ENCODE results near the gene FRS3. TPM values are rescaled to one million over a fixed set of nuclear protein-coding genes. Genes with fewer than 3 reads are reported as not detected.

FRS3 gene
- total and polyA plus RNA-seq, 2 experiments from 2014 or later: 1.4 to 8.4 TPM

DNA sequence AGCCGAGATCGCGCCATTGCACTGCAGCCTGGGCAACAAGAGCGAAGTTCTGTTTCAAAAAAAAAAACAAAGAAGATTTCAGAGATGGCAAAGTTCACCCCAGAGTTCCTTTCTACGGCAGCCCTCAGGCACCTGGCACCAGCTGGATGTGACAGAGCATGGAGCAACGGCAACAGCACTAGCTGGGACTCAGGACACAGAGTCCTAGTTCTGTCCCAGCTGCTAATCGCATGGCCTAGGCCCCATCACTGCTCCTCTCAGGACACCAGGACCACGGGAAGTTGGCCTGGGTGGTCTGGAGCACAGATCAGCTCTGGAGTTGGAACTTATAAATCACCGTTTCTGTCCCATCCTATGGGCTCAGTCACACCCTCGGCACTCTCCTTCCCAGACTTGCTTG lies 33.6 kb downstream of the FRS3 start:
- Histone ChIP-seq H3K9me2 (replicated peaks; ENCODE audit: insufficient read depth) (no peaks in the 10 kb centered on the region), H3K27ac (no peak overlapping the region), H3K79me2 (no peaks in the 10 kb centered on the region), H3K36me3 (replicated peaks; ENCODE audit: insufficient read depth, low read depth) (no peaks in the 10 kb centered on the region), H4K20me1 (ENCODE audit: insufficient read depth, poor library complexity, severe bottlenecking) (no peaks in the 10 kb centered on the region), H3K4me3 (no peak overlapping the region), H3K4me1 (ENCODE audit: insufficient read depth) (peaks cover 22% of the 10 kb centered on the region), H3K27me3 (no peaks in the 10 kb centered on the region), H2AFZ (no peak overlapping the region), H3K4me2 (no peak overlapping the region), H3K9me3 (ENCODE audit: low read depth) (no peaks in the 10 kb centered on the region)
- TF ChIP-seq EZH2 (IDR thresholded peaks at IDR 0.05; ENCODE audit: borderline replicate concordance) (no peak), EZH2phosphoT487 (IDR thresholded peaks at IDR 0.05; ENCODE audit: low read depth, severe bottlenecking, unreplicated experiment) (no peak)
- TF ChIP-seq, protein P1, sequence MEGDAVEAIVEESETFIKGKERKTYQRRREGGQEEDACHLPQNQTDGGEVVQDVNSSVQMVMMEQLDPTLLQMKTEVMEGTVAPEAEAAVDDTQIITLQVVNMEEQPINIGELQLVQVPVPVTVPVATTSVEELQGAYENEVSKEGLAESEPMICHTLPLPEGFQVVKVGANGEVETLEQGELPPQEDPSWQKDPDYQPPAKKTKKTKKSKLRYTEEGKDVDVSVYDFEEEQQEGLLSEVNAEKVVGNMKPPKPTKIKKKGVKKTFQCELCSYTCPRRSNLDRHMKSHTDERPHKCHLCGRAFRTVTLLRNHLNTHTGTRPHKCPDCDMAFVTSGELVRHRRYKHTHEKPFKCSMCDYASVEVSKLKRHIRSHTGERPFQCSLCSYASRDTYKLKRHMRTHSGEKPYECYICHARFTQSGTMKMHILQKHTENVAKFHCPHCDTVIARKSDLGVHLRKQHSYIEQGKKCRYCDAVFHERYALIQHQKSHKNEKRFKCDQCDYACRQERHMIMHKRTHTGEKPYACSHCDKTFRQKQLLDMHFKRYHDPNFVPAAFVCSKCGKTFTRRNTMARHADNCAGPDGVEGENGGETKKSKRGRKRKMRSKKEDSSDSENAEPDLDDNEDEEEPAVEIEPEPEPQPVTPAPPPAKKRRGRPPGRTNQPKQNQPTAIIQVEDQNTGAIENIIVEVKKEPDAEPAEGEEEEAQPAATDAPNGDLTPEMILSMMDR (IDR thresholded peaks at IDR 0.05; ENCODE audit: poor library complexity): no peak
- DNase-seq (ENCODE audit: low spot score): no peak
- 89% methylated on average over 10 of the region's 10 CpGs for whole genome bisulfite sequencing (ENCODE audit: low lambda C conversion rate, missing lambda C conversion rate)

DNA sequence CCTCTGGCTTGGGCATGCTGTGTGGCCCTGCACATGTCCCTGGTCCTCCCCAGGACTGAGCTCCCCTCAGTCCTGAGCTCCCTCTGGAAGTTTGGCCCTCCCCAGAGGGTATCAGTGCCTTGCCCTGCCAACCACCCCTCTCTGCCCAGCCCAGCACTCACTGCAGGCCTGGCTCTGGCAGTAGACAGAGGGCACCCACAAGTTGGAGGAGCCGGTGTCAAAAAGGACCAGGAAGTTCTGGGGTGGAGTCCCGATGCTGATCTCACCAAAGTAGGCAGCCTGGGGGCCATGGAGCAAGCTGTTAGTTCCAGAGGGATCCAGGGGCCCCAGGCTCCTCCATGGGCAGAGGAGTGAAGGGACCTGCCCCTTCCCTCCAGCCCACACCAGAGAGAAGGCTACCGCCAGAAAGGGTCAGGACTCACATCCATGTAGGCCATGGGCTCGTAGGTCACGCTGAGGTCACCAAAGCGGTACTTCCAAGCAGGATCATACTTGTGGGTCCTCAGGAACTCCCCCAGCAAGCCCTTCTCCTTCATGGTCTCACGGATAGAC lies 35.4 kb downstream of the FRS3 start:
- Histone ChIP-seq H3K9me2 (replicated peaks; ENCODE audit: insufficient read depth) (no peaks in the 10 kb centered on the region), H3K4me1 (ENCODE audit: insufficient read depth) (peaks cover 34% of the 10 kb centered on the region), H3K36me3 (replicated peaks; ENCODE audit: insufficient read depth, low read depth) (no peaks in the 10 kb centered on the region), H3K4me3 (no peak overlapping the region), H4K20me1 (ENCODE audit: insufficient read depth, poor library complexity, severe bottlenecking) (no peaks in the 10 kb centered on the region), H2AFZ (no peak overlapping the region), H3K27ac (no peak overlapping the region), H3K79me2 (no peaks in the 10 kb centered on the region), H3K27me3 (no peaks in the 10 kb centered on the region), H3K4me2 (no peak overlapping the region), H3K9me3 (ENCODE audit: low read depth) (no peaks in the 10 kb centered on the region)
- 88% methylated on average over 7 of the region's 7 CpGs for WGBS (ENCODE audit: low lambda C conversion rate, missing lambda C conversion rate)
- TF ChIP-seq, protein P1 (IDR thresholded peaks at IDR 0.05; ENCODE audit: poor library complexity): no peak
- TF ChIP-seq EZH2 (IDR thresholded peaks at IDR 0.05; ENCODE audit: borderline replicate concordance): no peak
- TF ChIP-seq EZH2phosphoT487 (IDR thresholded peaks at IDR 0.05; ENCODE audit: low read depth, severe bottlenecking, unreplicated experiment): no peak
- DNase-seq (ENCODE audit: low spot score): no peak

DNA sequence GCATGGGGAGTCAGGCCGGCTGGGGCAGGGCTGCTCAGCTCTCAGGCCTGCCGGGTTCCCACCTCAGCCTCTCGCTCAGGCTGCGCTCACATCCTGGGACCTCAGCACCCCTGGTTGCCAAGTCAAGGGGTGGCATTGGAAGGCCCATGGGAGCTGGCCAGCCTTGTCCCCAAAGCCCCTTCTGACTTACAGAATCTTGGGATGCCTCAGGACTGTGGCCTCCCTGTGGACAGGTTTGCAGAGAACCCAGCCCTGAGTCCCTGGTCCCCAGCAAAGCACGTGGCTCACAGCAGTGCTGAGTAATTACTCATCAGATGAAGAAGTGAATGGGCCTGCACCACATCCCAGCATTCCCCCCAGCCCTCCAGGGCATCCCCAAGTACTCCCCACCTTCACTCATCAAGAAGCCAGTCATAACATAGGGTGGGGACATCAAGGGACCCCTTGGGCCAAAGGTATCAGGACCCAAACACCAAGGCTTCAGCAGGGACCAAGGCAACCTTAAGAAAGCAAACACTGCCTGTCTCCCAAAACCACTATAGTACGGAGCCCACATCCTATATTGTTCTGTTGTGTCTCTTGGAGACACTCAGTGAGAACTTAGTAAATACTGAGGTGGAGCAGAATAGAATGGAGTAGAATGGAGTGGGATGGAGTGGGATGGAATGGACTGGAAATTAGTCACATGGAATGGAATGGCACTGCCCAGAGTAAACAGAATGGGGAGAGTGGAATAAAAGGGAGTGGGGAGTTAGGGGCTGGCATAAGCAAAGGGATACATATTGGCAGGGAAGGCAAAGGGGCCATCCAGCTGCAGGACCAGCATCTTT lies 36.1 kb downstream of the FRS3 start:
- no peaks in the 10 kb centered on the region for H3K27me3 ChIP-seq
- H3K4me2 ChIP-seq: no peak overlapping the region
- H2AFZ ChIP-seq: no peak overlapping the region
- TF ChIP-seq, protein P1 (IDR thresholded peaks at IDR 0.05; ENCODE audit: poor library complexity): no peak
- TF ChIP-seq EZH2 (IDR thresholded peaks at IDR 0.05; ENCODE audit: borderline replicate concordance) (no peak), EZH2phosphoT487 (IDR thresholded peaks at IDR 0.05; ENCODE audit: low read depth, severe bottlenecking, unreplicated experiment) (no peak)
- H3K4me3 ChIP-seq: no peak overlapping the region
- H4K20me1 ChIP-seq (ENCODE audit: insufficient read depth, poor library complexity, severe bottlenecking): no peaks in the 10 kb centered on the region
- no peak overlapping the region for H3K27ac ChIP-seq
- H3K9me2 ChIP-seq (replicated peaks; ENCODE audit: insufficient read depth): no peaks in the 10 kb centered on the region
- no peaks in the 10 kb centered on the region for H3K36me3 ChIP-seq (replicated peaks; ENCODE audit: insufficient read depth, low read depth)
- no peaks in the 10 kb centered on the region for H3K79me2 ChIP-seq
- H3K9me3 ChIP-seq (ENCODE audit: low read depth): no peaks in the 10 kb centered on the region
- H3K4me1 ChIP-seq (ENCODE audit: insufficient read depth): peaks cover 38% of the 10 kb centered on the region
- WGBS (ENCODE audit: low lambda C conversion rate, missing lambda C conversion rate): 92% methylated on average over 6 of the region's 6 CpGs
- no peak for DNase-seq (ENCODE audit: low spot score)

Data from hepatocyte (in vitro differentiated cells).